ENCODE results near the gene NUMBL. TPM values are rescaled to one million over a fixed set of nuclear protein-coding genes. Genes with fewer than 3 reads are reported as not detected.

Gene NUMBL
- total and polyA plus RNA-seq, 4 donors = 1.1 to 4.6 (median 2.7) TPM

DNA sequence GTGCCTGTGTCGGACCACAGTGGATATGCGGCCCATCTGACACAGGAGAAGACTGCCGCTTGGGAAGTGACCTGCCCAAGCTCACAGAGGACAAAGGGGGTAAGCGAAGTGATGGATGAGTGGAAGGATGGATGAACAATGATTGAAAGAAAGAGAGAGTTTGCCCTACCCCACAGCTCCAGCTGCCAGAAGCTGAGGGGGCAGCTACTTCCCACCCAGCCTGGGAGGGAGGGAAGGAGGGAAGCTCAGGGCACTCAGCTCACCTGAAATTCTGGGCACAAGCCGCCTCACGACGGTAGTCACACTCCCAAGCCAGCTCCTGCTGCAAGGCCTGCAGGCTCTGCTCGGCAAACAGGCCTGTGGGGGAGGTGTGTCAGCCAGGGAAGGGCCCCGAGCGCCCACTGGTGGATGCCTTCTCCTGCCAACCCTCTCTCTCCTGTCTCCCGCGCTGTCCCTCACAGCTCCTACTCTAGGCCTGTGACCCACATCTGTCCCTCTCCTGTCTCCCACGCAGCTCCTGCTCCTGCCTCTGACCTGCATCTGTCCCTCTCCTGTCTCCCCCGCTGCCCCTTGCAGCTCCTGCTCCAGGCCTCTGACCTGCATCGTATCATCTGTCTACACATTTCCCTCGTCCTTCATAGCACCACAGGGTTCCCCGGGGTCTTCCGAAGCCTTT, 12.0 kb upstream of the NUMBL start:
- no peaks in the 10 kb centered on the region for H3K27me3 ChIP-seq (ENCODE audit: control insufficient read depth in 4 of 4, insufficient read depth in 4 of 4, low read length in 3 of 4)
- peaks cover 15 to 50% (median 29%) of the 10 kb centered on the region in 4 donors for H3K36me3 ChIP-seq (ENCODE audit: control insufficient read depth in 4 of 4, insufficient read depth in 3 of 4, low read depth in 1 of 4, low read length in 3 of 4)
- TF ChIP-seq, protein P1, sequence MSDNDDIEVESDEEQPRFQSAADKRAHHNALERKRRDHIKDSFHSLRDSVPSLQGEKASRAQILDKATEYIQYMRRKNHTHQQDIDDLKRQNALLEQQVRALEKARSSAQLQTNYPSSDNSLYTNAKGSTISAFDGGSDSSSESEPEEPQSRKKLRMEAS (IDR thresholded peaks at IDR 0.05) = no peak
- TF ChIP-seq, protein P2, sequence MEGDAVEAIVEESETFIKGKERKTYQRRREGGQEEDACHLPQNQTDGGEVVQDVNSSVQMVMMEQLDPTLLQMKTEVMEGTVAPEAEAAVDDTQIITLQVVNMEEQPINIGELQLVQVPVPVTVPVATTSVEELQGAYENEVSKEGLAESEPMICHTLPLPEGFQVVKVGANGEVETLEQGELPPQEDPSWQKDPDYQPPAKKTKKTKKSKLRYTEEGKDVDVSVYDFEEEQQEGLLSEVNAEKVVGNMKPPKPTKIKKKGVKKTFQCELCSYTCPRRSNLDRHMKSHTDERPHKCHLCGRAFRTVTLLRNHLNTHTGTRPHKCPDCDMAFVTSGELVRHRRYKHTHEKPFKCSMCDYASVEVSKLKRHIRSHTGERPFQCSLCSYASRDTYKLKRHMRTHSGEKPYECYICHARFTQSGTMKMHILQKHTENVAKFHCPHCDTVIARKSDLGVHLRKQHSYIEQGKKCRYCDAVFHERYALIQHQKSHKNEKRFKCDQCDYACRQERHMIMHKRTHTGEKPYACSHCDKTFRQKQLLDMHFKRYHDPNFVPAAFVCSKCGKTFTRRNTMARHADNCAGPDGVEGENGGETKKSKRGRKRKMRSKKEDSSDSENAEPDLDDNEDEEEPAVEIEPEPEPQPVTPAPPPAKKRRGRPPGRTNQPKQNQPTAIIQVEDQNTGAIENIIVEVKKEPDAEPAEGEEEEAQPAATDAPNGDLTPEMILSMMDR (IDR thresholded peaks at IDR 0.05; ENCODE audit: low read depth, low read length, missing input control) = peak; percentile 21
- TF ChIP-seq, protein P3, sequence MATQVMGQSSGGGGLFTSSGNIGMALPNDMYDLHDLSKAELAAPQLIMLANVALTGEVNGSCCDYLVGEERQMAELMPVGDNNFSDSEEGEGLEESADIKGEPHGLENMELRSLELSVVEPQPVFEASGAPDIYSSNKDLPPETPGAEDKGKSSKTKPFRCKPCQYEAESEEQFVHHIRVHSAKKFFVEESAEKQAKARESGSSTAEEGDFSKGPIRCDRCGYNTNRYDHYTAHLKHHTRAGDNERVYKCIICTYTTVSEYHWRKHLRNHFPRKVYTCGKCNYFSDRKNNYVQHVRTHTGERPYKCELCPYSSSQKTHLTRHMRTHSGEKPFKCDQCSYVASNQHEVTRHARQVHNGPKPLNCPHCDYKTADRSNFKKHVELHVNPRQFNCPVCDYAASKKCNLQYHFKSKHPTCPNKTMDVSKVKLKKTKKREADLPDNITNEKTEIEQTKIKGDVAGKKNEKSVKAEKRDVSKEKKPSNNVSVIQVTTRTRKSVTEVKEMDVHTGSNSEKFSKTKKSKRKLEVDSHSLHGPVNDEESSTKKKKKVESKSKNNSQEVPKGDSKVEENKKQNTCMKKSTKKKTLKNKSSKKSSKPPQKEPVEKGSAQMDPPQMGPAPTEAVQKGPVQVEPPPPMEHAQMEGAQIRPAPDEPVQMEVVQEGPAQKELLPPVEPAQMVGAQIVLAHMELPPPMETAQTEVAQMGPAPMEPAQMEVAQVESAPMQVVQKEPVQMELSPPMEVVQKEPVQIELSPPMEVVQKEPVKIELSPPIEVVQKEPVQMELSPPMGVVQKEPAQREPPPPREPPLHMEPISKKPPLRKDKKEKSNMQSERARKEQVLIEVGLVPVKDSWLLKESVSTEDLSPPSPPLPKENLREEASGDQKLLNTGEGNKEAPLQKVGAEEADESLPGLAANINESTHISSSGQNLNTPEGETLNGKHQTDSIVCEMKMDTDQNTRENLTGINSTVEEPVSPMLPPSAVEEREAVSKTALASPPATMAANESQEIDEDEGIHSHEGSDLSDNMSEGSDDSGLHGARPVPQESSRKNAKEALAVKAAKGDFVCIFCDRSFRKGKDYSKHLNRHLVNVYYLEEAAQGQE (IDR thresholded peaks at IDR 0.05) = no peak
- no peak for TF ChIP-seq SP1 (IDR thresholded peaks at IDR 0.05)
- TF ChIP-seq, protein P4, sequence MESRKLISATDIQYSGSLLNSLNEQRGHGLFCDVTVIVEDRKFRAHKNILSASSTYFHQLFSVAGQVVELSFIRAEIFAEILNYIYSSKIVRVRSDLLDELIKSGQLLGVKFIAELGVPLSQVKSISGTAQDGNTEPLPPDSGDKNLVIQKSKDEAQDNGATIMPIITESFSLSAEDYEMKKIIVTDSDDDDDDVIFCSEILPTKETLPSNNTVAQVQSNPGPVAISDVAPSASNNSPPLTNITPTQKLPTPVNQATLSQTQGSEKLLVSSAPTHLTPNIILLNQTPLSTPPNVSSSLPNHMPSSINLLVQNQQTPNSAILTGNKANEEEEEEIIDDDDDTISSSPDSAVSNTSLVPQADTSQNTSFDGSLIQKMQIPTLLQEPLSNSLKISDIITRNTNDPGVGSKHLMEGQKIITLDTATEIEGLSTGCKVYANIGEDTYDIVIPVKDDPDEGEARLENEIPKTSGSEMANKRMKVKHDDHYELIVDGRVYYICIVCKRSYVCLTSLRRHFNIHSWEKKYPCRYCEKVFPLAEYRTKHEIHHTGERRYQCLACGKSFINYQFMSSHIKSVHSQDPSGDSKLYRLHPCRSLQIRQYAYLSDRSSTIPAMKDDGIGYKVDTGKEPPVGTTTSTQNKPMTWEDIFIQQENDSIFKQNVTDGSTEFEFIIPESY (IDR thresholded peaks at IDR 0.05) = no peak
- TF ChIP-seq TAF1 (conservative IDR thresholded peaks at IDR 0.05) = no peak
- TF ChIP-seq FOXA1 (IDR thresholded peaks at IDR 0.05) = no peak
- no peak for TF ChIP-seq HNF4G (IDR thresholded peaks at IDR 0.05)
- no peak for TF ChIP-seq YY1 (IDR thresholded peaks at IDR 0.05)
- peak in 1 of 2 donors; percentile 67 for TF ChIP-seq RAD21 (IDR thresholded peaks at IDR 0.05)
- TF ChIP-seq, protein P5, sequence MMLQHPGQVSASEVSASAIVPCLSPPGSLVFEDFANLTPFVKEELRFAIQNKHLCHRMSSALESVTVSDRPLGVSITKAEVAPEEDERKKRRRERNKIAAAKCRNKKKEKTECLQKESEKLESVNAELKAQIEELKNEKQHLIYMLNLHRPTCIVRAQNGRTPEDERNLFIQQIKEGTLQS (IDR thresholded peaks at IDR 0.05) = no peak
- TF ChIP-seq FOXA2 (IDR thresholded peaks at IDR 0.05) = no peak
- TF ChIP-seq EGR1 (IDR thresholded peaks at IDR 0.05; ENCODE audit: low read depth in 2 of 2) = no peak
- TF ChIP-seq RXRA (IDR thresholded peaks at IDR 0.05) = no peak
- no peak for TF ChIP-seq GABPA (IDR thresholded peaks at IDR 0.05 in 1 of 2, conservative IDR thresholded peaks at IDR 0.05 in 1 of 2)
- no peak for TF ChIP-seq JUND (IDR thresholded peaks at IDR 0.05)
- no peak for TF ChIP-seq NR2F2 (IDR thresholded peaks at IDR 0.05)
- no peak for DNase-seq (ENCODE audit: low spot score)
- no peak overlapping the region for H3K4me3 ChIP-seq (ENCODE audit: low read depth in 1 of 3, low read length in 3 of 3)
- H3K27ac ChIP-seq (ENCODE audit: low read depth in 1 of 2, low read length in 2 of 2) = no peak overlapping the region
- WGBS = 84% methylated on average over 18 of the region's 18 CpGs
- H3K9me3 ChIP-seq (ENCODE audit: control insufficient read depth in 4 of 4, low read length in 3 of 4) = no peaks in the 10 kb centered on the region
- H3K9ac ChIP-seq (ENCODE audit: low read depth in 1 of 2, low read length in 2 of 2) = no peak overlapping the region
- no peaks in the 10 kb centered on the region for H3K4me1 ChIP-seq (ENCODE audit: control insufficient read depth in 4 of 4, insufficient read depth in 4 of 4, low read length in 3 of 4)

Measured in liver (tissue), 9 donors.